Bronchial epithelial cell (primary cell): Measurements from ENCODE around the gene TUBB4B. TPM values are rescaled to one million over a fixed set of nuclear protein-coding genes. Genes with fewer than 3 reads are reported as not detected.
A peak's percentile ranks its signal among the peaks of the same experiment; 100 is the strongest.

ENCODE experiments used
- DNase-seq: peaks from one replicate; pipeline ENCODE4 v3.0.0-alpha.2; 2010; ENCODE audit warnings: low read depth
- FAIRE-seq: peaks from 2 replicates; lab custom pipeline; 2011; peaks lifted over from hg19 to GRCh38; lab: Jason Lieb, UNC
- H3K27me3 ChIP-seq: 2 replicates; pipeline ENCODE4 v1.5.1; 2011; ENCODE audit warnings: low read length; ENCODE audit not compliant: control insufficient read depth, insufficient read depth
- H3K36me3 ChIP-seq: 2 replicates; pipeline ENCODE4 v1.5.1; 2011; ENCODE audit warnings: low read length; ENCODE audit not compliant: control insufficient read depth, insufficient read depth
- H3K4me3 ChIP-seq: 2 replicates; pipeline ENCODE4 v1.5.1; 2011; ENCODE audit warnings: mild to moderate bottlenecking, low read depth, low read length, control low read depth
- CTCF ChIP-seq: IDR thresholded peaks from 2 replicates; pipeline ENCODE4 v1.5.1; 2011; ENCODE audit warnings: mild to moderate bottlenecking, moderate library complexity, low read length, control low read depth, inconsistent platforms; ENCODE audit not compliant: insufficient read depth, severe bottlenecking
- total RNA-seq: library from RNA; depleted of rRNA; stranded (reverse); fragments of >200 nt; gene quantifications from 2 replicates; pipeline ENCODE4 v1.2.1, GENCODE V29; 2014

The TUBB4B gene
- total RNA-seq, 1 donor from 2014 or later: 82.7 TPM

- Histone ChIP-seq H3K36me3 (no peaks in the 10 kb centered on the region), H3K27me3 (no peaks in the 10 kb centered on the region), H3K4me3 (peak overlapping the region; percentile 33)
- TF ChIP-seq CTCF: no peak
- no peak for FAIRE-seq
- DNase-seq: no peak
Measured at GRCh38 chr9:137199411-137200121, 41.5 kb upstream of the TUBB4B start.

GRCh38 chr9:137200311-137201204, 40.5 kb upstream of the TUBB4B start, which contains the start of gene TPRN:
Gene TPRN (minus strand): TSS chr9:137200741. CDS start chr9:137200711, 30 bp downstream.
- no peaks in the 10 kb centered on the region for H3K36me3 ChIP-seq
- FAIRE-seq (no peak), DNase-seq (peak; percentile 92)
- no peak for TF ChIP-seq CTCF
- H3K4me3 ChIP-seq: peak within 1 kb of the TSS; percentile 58
- no peaks in the 10 kb centered on the region for H3K27me3 ChIP-seq

- Histone ChIP-seq H3K36me3 (no peaks in the 10 kb centered on the region), H3K27me3 (no peaks in the 10 kb centered on the region), H3K4me3 (peak overlapping the region; percentile 58)
- DNase-seq (no peak), FAIRE-seq (no peak)
- no peak for TF ChIP-seq CTCF
Measured at GRCh38 chr9:137201205-137201868, 39.8 kb upstream of the TUBB4B start.

GRCh38 chr9:137202966-137203365, 38.1 kb upstream of the TUBB4B start:
- no peak for FAIRE-seq
- TF ChIP-seq CTCF: no peak
- DNase-seq: no peak

GRCh38 chr9:137204731-137205125, 36.4 kb upstream of the TUBB4B start:
- Histone ChIP-seq H3K4me3 (peak overlapping the region; percentile 83), H3K27me3 (no peaks in the 10 kb centered on the region), H3K36me3 (peaks cover 3% of the 10 kb centered on the region)
- no peak for TF ChIP-seq CTCF
- FAIRE-seq (no peak), DNase-seq (no peak)

More at GRCh38 chr9:137202966-137203365, 38.1 kb upstream of the TUBB4B start:
- no peak overlapping the region for H3K4me3 ChIP-seq
- H3K27me3 ChIP-seq: no peaks in the 10 kb centered on the region
- H3K36me3 ChIP-seq: peaks cover 2% of the 10 kb centered on the region
